K562 treated with DMSO at 1 percent for 48 hours (cell line): ENCODE data around the gene ZNF611. TPM values are rescaled to one million over a fixed set of nuclear protein-coding genes. Genes with fewer than 3 reads are reported as not detected.

ENCODE experiments used
- total RNA-seq: library from RNA; unstranded; fragments of 300-600 nt; gene quantifications from 2 replicates; pipeline ENCODE4 v1.2.3, GENCODE V29; 2022; ENCODE audit warnings: low replicate concordance; ENCODE audit errors: extremely low read depth

Gene ZNF611
- total RNA-seq: not detected in 2 replicates

DNA sequence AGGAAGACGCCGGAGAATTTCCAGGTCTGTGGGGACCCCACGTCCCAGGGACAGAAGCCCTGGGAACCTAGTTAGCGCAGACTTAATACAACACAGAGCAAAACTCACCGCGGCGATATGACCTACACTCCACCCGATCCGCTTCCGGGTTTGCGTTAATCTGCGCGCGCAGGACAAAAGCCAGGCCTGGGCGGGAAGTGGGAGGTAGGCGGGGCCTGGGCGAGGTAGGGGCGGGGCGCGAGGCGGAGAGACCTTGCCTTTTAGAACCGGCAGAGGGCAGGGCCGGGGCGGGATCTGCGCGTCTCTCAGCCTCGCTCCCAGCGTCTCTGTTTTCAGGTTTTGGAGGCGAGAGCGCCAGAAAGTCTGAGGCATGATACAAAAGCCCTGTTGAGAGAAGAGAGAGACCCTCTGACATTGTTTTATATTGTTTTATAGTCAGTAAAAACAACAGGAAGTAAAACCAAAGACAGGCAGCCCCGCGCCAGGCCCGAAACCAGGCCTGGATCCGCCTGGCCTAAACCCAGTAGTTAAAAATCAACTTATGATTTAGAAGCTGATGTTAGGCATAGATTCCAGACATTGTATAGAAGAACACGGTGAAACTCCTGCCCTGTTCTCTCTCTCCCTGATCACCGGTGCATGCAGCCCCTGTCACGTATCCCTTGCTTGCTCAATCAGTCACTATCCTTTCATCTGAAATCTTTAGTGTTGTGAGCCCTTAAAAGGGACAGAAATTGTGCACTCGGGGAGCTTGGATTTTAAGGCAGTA, at the start of gene ZNF611:
Gene ZNF611 (minus strand): TSS at position 152 of the 769 bp plus-strand sequence. CDS start 19,150 bp downstream, outside the sequence.

Other genes starting within 250 kb of the ZNF611 start
- gene ZNF808, start 207.4 kb downstream of the ZNF611 start, total RNA-seq: not detected in 2 replicates
- not detected in 2 replicates for gene ZNF701, start 164.8 kb downstream of the ZNF611 start, total RNA-seq
- not detected in 2 replicates for gene ZNF83, start 96.7 kb downstream of the ZNF611 start, total RNA-seq
- not detected in 2 replicates for gene ZNF600, start 51.7 kb upstream of the ZNF611 start, total RNA-seq
- gene ZNF28, start 86.6 kb upstream of the ZNF611 start, total RNA-seq: not detected in 2 replicates
- not detected in 2 replicates for gene ZNF468, start 122.6 kb upstream of the ZNF611 start, total RNA-seq
- not detected in 2 replicates for gene ZNF320, start 162.6 kb upstream of the ZNF611 start, total RNA-seq
- not detected in 2 replicates for gene ZNF888, start 188.4 kb upstream of the ZNF611 start, total RNA-seq
- gene ZNF816, start 227.8 kb upstream of the ZNF611 start, total RNA-seq: not detected in 2 replicates